GM21723 (cell line): ENCODE data around the gene MIB2.

Experiments
- ATAC-seq: cut with Tn5 transposase; IDR thresholded peaks from one replicate; pipeline ENCODE4 v1.9.1; 2021; ENCODE audit warnings: mild to moderate bottlenecking, moderate library complexity; ENCODE audit not compliant: unreplicated experiment

The MIB2 gene

DNA sequence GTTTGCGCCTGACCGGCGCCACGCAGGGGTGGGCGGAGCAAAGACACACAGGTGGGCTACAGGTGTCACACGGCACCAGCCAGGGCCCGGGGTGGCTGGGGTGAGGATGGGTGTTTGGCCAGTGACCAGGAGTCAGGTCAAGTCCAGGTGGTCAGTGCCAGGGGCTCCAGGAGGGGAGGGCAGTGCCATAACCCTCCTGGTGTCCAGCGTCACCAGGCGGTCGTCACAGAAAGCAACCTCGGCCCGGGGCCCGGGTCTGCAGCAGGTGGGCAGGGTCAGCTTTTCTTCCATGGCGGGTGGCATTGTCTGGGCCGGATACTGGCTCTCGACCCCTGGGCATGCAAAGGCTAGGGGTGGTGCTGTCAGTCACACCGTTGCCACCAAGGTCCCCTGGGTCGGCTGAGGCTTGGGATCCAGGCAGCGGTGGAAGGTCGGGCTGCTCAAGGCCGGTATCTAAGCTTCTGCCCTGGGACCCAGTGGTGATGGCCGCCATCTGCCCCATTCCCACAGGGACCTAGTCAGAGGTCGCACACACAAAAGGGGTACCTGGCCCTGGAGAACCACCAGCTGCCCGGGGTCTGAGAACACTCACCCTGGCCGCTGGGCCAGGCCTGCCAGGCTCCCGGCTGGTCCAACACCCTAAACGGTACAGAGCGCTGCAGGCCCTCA, 17.1 kb upstream of the MIB2 start:
- no peak for ATAC-seq

DNA sequence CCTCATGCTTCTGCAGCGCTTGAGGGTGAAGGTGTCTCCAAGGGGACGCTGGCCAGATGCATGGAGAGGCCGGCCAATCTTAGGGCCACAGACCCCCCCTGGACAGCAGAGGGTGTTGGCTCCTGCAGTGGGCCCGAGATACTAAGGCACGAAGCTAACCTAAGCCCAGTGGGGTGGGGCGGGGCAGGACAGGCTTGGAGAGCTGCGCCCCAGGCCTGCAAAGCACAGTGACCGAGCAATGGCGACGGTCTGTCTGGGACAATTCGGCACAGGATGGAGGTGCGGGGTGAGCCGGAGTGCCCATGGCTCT, 16.6 kb upstream of the MIB2 start:
- no peak for ATAC-seq

DNA sequence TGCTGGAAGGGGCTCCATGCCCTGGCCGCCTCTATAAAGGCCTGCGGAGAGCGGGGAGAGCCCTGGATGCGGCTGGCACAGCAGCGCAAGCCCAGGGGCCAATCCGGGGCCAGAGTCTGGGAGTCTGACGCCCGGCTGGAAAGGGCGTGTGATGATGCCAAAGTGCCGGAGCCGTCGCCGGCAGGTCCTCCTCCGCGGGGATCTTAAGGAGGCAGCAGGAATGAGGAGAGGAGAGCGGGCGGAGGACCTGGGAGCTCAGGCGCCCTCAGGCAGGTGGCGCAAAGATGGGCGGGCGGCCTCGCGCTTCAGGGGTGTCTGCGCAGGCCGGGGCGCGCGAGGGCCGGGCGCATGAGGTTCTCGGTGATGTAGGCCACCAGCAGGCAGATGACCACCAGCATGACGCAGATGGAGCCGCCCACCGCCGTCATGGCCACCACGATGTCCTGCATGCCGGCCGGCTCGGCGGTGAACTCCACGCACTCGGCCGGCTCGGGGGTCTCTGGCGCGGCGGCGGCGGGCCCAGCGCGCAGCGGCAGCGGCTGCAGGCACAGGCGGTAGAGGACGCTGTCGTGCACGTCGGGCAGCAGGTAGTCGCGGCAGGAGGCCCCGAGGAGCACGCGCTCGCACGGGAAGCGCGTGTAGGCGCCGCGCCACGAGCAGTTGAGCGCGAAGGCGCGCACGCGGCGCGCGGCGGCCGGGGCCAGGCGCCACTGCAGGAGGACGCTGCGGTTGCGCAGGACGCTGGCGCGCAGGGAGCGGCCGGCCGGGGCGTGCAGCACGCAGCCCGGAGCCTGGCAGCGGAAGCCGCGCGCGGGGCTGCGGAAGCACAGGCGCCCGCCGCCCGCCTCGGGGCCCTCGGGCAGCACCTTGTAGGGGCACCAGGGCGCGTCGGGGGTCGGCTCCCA, 16.0 kb upstream of the MIB2 start:
- ATAC-seq, result no peak

DNA sequence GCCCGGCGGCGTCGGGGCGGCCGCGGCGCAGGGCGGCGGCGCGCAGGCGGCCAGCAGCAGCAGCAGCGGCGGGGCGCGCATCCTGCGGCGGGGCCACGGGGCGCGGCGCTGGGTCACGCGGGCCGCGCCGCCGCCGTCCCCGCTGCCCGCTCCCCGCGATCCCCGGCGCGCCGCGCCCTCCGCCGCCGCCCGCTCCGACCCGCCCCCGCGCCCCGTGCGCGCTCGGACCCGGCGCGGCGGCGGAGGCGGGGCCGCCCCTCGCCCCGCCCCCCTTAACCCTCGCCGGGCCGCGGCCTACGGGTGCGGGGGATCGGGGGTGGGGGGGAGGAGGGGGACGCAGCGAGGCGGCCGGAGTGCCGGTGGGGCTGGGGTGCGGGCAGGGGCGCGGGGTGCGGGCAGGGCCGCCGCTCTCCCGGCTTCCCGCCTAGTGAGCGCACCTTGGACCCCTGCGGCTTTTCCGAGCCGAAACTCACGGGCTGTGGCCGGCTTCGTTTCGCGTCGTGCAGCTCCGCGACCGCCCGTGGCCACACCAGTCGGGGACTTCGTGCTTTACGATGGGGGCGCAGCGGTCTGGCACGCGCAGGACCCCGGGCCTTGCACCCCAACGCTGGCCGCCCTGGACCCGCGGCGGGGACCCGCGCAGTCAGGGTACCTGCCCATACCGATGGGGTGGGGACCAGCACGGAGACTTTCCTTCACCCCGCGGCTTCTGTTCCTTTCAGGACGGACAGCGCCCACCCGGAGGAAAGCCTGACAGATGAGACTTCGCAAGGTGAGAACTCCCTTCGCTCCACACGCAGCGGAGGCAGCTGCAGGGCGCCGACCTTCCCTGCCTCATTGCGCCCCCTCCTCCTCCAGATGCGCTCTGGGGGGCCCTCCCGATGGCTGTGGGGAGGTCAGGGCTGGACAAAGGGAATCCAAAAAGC, 15.1 kb upstream of the MIB2 start, which contains the start of gene FNDC10:
FNDC10 (minus strand) TSS at position 201 of the 926 bp plus-strand sequence; CDS start at position 81, 120 bp downstream.
- no peak for ATAC-seq

DNA sequence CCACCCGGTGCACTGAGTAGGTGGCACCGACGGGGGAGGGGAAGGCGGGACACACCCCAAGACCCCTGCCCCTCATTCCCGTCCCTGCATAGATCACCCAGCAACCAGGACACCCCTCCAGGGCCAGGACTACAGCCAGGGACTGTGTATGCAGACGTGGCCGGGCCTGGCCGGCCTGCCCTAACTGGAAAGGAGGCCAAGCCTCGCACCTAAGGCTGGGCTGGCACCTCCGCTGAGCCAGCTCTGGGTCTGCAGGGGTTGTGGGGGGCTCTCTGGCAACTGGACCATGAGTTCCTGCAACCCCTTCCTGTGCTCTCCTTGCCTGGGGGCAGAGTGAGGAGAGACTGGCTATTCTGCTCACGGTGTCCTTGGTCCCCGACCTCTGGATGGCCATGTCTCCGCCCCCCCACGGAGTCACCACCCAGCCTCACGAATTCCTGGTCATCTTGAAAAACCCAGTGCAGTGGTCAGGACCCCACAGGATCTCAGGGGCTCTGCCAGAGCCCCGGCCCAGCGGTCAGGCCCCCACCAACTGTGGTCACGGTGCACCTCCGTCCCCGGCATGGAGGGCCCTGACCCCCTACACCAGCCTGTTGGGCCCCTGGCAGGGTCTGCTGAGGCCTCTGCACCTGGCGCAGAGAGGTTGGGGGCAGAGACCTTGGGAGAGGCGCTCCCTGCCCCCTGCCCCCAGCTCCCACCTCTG, 14.3 kb upstream of the MIB2 start:
- ATAC-seq, result no peak

DNA sequence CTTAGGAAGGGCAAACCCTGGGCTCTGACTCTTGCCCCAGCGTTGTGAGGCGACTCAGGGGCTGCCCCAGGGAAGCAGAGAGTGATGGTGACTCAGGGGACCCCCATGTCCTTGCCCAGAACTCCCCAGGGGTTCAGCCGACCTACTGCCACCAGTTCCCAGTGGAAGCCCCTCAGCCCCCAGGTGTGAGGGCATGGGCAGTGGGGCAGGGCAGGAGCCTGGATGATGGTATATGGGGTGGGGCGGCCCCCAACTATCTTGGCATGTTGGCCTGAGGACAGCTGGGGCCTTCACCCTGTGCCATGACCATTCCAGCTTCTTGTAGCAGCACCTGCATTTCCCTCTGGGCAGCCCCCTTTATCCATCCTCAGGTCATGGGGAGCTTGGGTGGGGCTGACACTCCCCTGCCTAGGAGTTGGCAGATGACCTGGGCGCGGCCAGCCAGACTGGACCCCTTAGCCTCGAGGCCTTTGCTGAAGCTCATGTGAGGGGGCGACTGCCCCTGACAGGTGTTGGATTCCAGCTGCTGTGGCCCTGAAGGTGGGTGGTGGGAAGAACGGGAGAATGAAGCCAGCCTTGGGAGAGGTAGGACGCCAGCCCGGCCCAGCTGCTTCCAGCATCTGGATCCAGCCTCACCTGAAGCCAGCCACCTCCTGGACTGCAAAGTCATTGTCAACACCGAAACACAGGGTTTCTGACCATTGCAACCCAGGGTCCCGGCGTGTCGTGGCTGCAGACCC, 13.6 kb upstream of the MIB2 start:
- ATAC-seq, result no peak

DNA sequence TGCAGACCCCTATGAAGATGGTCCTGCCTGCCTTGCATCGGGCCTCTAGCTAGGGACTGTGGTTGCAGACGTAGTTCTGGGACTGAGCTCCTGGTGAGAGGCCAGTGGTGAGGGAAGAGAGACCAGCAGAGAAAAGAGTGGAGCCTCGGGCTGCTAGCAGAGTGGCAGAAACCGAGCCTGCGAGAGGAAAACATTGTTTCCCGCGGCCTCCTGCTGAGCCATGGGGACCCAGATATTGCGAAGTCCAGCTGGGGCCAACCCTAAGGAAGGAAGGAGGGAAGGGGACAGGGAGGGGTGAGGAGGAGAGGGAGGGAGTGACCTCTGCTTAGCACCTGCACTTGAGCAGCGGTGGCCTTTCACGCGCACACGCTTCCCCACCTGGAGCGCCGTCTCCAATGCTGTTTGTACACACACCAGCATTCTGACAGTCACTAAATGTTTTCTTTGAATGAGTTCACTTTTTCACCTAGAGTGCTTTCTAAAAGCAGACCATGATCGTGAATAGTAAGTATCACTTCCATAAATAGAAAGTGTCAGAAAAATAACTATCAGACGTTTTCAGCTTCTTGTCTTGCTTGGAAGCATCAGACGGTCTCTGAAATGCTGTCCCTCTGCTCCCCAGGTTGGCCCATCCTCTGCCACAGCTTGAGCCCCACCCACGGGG, 12.9 kb upstream of the MIB2 start:
- ATAC-seq, result no peak

DNA sequence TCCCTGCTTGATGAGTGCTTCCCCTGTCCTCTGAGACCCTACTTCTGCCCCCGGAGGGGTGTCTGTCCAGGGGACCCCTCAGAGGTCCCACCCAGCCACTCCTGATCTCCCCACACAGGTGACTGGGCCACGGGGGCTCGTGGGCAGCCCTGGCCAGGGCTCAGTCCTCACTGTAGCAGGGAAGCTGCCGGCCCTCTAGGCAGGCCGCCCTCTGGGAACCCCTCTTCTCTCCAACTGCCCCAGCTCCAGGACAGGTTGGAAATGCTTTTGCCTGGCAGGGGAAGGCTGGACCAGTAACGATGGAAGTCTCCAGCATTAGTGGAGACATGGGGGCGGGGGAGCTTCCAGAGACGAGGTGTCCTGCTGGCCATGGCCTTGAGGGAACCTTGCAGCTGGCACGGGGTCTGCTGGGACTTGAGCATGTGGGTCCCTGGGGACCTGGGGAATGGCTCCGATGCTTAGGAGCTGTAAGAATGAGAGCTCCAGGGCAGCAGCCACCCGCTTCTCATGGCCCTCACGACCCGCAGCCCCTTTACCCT, 12.3 kb upstream of the MIB2 start:
- no peak for ATAC-seq

DNA sequence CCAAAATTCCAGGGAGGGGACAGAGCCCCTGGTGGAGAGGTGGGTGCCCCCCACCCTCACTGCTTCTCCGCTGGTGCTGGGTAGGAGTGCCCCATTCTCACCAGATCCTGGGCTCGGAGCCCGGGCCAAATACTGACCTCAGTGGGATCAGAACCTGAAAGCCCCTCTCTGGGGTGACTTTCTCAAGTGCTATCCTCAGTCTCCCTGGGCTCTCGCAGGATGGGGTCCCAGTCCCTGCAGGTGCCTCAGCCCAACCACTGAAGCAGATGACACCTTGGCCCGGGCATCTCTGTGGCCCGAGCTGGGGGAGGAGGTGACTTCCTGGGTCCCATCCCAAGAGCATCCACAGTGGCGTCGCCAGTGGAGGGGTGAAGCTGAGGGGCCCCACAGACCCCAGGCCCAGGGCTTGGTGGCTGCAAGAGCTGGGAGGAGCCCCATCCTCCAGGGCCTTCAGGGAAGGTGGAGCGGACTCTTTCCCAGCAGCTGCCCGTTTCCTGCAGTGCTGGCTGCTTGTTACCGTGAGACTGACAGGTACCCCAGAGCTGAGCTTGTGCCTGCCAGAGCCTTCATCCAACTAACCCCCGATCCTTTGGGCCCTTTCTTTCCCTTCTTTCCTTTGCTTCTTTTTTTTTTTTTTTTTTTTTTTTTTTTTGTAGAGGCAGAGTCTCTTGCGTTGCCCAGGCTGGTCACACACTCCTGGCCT, 11.5 kb upstream of the MIB2 start:
- no peak for ATAC-seq

DNA sequence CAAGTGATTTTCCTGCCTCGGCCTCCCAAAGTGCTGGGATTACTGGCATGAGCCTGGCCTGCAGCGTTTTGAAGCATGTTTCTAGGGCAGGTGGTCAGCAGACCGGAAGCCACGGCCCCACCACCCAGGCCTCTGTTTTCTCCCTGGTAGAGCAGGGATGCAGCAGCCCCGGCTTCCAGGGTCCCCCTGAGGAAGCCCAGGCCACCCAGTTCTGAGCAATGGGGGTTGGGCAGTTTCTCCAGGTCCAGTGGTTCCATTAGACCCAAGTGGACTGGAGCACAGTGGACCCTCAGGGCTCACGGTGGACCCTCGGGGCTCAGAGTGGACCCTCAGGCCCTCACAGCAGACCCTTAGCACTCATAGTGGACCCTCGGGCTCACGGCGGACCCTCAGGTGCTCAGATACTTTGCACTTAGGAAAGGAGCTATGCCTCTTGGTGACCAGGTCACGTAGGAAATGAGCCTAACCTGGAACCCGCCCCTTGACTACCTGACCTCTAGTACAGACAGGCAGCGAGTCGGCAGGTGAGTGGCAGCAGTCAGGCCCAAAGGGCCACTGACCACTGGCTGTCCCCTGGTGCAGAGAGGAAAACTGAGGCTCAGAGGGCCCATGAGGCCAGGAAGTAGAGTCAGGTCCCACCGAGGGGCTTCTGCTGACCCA, 10.8 kb upstream of the MIB2 start:
- no peak for ATAC-seq

DNA sequence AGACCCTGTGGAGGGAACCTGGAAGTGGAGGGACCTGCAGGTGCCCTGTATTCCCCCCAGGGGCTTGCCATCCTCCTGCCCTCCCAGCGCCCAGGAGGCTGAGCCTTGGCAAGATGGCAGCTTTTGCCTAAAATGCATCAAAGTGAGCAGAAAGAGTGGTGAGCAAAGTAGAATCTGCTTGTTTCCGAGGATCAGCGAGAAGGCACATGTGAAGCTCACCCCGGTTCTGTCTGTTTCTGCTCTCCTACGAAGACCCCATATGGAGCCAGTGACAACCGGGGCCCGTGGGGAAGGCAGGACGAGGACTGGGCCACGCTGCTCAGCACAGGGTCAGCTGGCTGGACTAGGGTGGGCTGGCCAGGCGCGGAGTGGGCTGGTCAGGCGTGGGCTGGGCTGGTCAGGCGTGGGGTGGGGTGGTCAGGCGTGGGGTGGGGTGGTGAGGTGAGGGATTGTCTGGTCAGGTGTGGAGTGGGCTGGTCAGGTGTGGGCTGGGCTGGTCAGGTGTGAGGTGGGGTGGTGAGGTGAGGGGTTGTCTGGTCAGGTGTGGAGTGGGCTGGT, 10.2 kb upstream of the MIB2 start:
- no peak for ATAC-seq

DNA sequence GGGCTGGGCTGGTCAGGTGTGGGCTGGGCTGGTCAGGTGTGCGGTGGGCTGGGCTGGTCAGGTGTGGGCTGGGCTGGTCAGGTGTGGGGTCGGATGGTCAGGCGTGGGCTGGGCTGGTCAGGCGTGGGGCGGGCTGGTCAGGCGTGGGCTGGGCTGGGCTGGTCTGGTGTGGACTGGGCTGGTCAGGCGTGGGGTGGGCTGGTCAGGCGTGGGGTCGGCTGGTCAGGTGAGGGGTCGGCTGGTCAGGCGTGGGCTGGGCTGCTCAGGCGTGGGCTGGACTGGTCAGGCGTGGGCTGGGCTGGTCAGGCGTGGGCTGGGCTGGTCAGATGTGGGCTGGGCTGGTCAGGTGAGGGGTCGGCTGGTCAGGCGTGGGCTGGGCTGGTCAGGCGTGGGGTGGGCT, 9.6 kb upstream of the MIB2 start:
- ATAC-seq, result no peak

DNA sequence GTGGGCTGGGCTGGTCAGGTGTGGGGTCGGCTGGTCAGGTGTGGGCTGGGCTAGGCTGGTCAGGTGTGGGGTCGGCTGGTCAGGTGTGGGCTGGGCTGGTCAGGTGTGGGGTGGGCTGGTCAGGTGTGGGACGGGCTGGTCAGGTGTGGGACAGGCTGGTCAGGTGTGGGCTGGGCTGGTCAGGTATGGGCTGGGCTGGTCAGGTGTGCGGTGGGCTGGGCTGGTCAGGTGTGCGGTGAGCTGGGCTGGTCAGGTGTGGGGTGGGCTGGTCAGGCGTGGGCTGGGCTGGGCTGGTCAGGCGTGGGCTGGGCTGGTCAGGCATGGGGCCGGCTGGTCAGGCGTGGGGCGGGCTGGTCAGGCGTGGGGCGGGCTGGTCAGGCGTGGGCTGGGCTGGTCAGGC, 9.1 kb upstream of the MIB2 start:
- ATAC-seq, result no peak

DNA sequence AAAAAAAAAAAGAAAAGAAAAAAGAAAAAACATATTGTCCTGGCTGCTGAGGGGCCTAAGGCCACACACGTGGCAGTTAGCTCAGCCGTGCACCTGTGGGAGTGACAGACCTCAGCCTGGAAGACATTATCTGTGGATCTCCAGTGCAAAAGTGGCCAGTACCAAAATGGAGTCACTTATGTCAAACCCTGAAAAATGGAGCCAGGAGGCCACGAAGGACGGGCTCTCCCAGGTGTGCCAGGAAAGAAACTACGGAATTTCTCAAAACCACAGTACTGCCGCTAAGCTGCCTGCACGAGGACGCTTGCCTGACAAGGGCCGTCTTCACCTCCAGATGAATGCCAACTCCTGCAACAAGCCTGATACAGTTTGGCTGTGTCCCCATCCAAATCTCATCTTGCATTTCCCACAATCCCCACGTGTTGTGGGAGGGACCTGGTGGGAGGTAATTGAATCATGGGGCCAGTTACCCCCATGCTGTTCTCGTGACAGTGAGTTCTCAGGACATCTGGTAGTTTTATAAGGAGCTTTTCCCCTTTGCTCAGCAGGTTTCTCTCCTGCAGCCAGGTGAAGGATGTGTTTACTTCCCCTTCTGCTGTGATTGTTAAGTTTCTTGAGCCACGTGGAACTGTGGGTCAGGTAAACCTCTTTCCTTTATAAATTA, 5.3 kb upstream of the MIB2 start:
- ATAC-seq, result no peak

DNA sequence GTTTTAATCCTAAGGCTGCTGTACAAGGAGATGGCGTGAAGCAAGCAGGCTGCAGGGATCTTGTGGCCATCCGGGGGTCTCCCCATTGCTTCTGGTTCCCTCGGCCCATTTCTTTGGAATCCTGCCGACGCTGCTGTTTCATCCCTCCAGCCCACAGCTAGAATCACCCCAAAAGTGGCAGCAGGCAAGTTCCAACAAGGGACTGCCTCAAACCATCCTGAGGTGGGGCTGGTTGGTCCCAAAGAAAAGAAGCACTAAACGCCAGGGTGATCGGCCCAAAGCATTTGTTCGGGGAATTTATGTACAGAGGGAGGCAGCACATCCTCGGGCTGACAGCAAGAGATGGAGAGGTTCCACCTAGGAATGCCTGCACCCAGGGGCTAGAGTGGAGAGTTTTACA, 4.5 kb upstream of the MIB2 start:
- ATAC-seq, result no peak

DNA sequence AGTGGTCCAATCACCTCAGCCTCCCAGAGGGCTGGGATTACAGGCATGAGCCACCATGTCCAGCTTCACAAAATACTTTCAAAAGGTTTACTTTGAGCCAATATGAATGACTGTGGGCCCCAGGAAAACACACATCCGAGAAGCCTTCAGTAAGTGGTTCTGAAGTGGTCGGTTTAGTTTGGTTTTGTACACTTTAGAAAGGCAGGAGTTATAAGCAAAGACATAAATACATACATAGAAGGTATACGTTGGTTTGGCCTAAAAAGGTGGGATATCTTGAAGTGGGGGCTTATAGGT, 3.2 kb upstream of the MIB2 start:
- ATAC-seq, result no peak

DNA sequence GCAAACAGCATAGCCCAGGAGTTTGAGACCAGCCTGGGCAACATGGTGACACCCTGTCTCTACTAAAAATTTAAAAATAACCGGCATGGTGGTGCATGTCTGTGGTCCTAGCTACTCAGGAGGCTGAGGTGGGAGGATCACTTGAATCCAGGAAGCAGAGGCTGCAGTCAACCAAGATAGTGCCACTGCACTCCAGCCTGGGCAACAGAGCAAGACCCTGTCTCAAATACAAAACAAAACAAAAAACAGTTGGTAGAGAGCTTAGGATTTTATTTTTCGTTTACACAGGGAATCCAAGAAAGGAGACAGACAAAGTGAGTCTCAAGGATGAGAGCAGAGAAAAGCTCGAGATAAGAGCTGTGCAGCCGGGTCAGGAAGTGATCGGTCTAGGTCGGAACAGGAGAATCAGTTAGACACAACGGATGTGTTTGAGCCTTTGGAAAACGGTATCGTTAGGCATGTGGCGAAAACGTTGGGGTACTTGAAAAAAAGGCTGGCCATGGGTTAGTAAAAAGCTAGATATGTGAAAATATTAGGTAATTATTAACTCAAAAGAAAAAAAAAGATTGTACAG, 1.7 kb upstream of the MIB2 start:
- no peak for ATAC-seq
